BE2C (cell line): ENCODE results near the gene ARF6.
"Not testable (repeated sequence)": the region's sequence is repeated elsewhere in the genome, so short reads cannot be mapped to it uniquely, and the experiment has no call there.

Experiments used
- DNase-seq: peaks from one replicate; pipeline ENCODE4 v3.0.0-alpha.2; 2020
- H3K27me3 ChIP-seq: fragments of 250-450 bp; sonication (Bioruptor Pico); 2 replicates; pipeline ENCODE4 v1.5.1; 2020; ENCODE audit warnings: mild to moderate bottlenecking
- H3K36me3 ChIP-seq: fragments of 250-450 bp; sonication (Bioruptor Pico); 2 replicates; pipeline ENCODE4 v1.5.1; 2020; ENCODE audit warnings: mild to moderate bottlenecking
- H3K4me1 ChIP-seq: fragments of 250-450 bp; sonication (Bioruptor Pico); 2 replicates; pipeline ENCODE4 v1.5.1; 2020
- H3K4me3 ChIP-seq: 2 replicates; pipeline ENCODE4 v1.5.1; 2011; ENCODE audit warnings: low read depth, low read length
- H3K9me3 ChIP-seq: fragments of 250-450 bp; sonication (Bioruptor Pico); 2 replicates; pipeline ENCODE4 v1.5.1; 2020
- TF ChIP-seq, protein P1 (sequence below): IDR thresholded peaks from 2 replicates; pipeline ENCODE4 v1.5.1; 2012; ENCODE audit warnings: mild to moderate bottlenecking, low read depth, low read length

ARF6 gene

DNA sequence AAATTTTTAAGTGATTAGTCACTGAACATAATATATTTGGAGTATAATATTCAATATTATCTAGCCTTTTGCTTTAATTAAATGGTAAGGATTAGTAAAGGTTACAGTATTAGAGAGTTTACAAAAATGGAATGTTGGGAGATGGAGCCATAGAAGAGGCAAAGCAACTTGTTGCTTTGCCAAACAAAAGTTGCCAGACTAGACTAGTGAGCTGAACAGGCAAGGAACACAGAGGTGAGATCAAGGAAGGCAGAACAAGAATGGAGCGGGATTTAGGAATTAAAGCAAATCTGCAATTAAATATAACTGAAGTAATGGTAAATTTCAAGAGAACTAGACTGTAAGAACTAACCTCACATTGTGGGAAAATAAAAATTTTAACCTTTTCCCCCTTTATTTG lies 5.1 kb downstream of the ARF6 start:
- Histone ChIP-seq H3K4me3 (no peak overlapping the region), H3K27me3 (no peaks in the 10 kb centered on the region), H3K36me3 (peaks cover 13% of the 10 kb centered on the region), H3K9me3 (no peaks in the 10 kb centered on the region), H3K4me1 (no peaks in the 10 kb centered on the region)
- TF ChIP-seq, protein P1, sequence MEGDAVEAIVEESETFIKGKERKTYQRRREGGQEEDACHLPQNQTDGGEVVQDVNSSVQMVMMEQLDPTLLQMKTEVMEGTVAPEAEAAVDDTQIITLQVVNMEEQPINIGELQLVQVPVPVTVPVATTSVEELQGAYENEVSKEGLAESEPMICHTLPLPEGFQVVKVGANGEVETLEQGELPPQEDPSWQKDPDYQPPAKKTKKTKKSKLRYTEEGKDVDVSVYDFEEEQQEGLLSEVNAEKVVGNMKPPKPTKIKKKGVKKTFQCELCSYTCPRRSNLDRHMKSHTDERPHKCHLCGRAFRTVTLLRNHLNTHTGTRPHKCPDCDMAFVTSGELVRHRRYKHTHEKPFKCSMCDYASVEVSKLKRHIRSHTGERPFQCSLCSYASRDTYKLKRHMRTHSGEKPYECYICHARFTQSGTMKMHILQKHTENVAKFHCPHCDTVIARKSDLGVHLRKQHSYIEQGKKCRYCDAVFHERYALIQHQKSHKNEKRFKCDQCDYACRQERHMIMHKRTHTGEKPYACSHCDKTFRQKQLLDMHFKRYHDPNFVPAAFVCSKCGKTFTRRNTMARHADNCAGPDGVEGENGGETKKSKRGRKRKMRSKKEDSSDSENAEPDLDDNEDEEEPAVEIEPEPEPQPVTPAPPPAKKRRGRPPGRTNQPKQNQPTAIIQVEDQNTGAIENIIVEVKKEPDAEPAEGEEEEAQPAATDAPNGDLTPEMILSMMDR, result no peak
- DNase-seq, result no peak

- H3K36me3 ChIP-seq, result peaks cover 10% of the 10 kb centered on the region
- H3K4me3 ChIP-seq, result no peak overlapping the region
- TF ChIP-seq, protein P1, result no peak
Measured at GRCh38 chr14:49898485-49898884, 5.6 kb downstream of the ARF6 start.

DNA sequence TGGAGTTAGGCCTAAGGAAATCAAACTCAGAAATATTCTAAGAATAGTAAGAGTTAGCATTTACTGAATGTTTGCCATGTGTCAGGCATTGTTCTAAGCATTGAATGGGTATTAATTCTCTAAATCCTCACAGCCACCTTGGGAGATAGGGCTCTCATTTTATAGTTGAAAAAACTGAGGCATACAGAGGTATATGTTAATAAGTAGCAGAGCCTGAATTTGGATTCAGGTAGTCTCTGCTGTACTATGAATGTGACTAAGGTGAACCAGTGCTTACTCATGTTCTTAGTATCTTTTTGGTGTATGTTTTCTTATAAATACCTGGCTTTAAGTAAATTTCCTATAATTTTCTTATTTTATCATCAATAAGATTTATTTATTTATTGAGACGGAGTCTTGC lies 8.1 kb downstream of the ARF6 start:
- H3K4me1 ChIP-seq, result no peaks in the 10 kb centered on the region
- no peak for DNase-seq
- TF ChIP-seq, protein P1, result no peak

More at GRCh38 chr14:49898485-49898884, 5.6 kb downstream of the ARF6 start:
- DNase-seq, result no peak
- Histone ChIP-seq H3K4me1 (no peaks in the 10 kb centered on the region), H3K27me3 (no peaks in the 10 kb centered on the region), H3K9me3 (no peaks in the 10 kb centered on the region)

DNA sequence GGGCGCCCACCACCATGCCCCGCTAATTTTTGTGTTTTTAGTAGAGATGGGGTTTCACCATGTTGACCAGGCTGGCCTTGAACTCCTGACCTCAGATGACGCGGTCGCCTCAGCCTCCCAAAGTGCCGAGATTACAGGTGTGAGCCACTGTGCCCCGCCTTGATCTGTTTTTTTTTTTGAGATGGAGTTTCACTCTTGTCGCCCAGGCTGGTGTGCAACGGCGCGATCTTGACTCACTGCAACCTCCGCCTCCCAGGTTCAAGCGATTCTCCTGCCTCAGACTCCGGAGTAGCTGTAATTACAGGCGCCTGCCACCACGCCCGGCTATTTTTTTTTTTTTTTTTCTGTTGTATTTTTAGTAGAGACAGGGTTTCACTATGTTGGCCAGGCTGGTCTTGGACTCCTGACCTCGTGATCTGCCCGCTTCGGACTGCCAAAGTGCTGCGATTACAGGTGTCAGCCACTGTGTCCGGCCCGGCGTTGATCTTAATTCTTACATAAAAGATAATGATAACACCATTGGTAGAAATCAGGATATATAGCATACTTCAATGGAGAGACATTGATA lies 9.9 kb downstream of the ARF6 start:
- not testable (repeated sequence) for H3K9me3 ChIP-seq, DNase-seq, H3K4me3 ChIP-seq, H3K4me1 ChIP-seq, H3K27me3 ChIP-seq, H3K36me3 ChIP-seq

More for the DNA sequence above, 8.1 kb downstream of the ARF6 start:
- Histone ChIP-seq H3K36me3 (no peaks in the 10 kb centered on the region), H3K27me3 (no peaks in the 10 kb centered on the region), H3K9me3 (no peaks in the 10 kb centered on the region), H3K4me3 (no peak overlapping the region)

DNA sequence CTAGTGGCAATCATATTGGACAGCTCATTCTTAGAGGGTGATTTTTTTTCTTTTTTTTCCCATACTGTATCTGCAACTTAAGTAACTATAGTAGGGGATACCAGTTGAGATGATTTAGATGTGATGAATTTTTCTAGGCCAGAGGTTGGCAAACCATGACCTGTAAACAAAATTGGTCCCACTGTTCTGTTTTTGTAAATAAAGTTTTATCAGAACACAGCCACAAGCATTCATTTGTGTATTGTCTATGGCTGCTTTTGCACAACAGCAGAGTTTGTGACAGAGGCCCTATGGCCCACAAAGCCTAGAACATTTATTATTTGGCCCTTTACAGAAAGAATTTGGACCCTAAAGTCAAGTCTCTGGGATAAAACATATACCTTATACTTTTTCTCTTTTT lies 11.4 kb downstream of the ARF6 start:
- H3K27me3 ChIP-seq, result no peaks in the 10 kb centered on the region
- DNase-seq, result no peak
- no peaks in the 10 kb centered on the region for H3K9me3 ChIP-seq
- H3K36me3 ChIP-seq, result no peaks in the 10 kb centered on the region
- H3K4me3 ChIP-seq, result no peak overlapping the region
- TF ChIP-seq, protein P1, result no peak
- H3K4me1 ChIP-seq, result no peaks in the 10 kb centered on the region

DNA sequence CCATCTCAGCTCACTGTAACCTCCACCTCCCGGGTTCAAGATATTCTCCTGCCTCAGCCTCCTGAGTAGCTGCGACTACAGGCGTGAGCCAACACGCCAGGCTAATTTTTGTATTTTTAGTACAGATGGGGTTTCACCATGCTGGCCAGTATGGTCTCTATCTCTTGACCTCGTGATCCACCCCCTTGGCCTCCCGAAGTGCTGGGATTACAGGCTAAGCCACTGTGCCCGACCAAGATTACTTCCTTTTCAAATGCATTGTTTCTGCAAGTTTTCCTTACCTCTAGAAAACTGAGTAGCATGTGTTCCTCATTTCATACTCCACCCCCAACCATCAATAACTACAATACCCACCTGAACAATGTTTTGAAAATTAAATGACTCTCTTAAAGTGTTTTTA lies 13.1 kb downstream of the ARF6 start:
- Histone ChIP-seq H3K9me3 (no peaks in the 10 kb centered on the region), H3K27me3 (no peaks in the 10 kb centered on the region), H3K36me3 (no peaks in the 10 kb centered on the region), H3K4me3 (no peak overlapping the region), H3K4me1 (no peaks in the 10 kb centered on the region)
- TF ChIP-seq, protein P1, result no peak
- DNase-seq, result no peak

DNA sequence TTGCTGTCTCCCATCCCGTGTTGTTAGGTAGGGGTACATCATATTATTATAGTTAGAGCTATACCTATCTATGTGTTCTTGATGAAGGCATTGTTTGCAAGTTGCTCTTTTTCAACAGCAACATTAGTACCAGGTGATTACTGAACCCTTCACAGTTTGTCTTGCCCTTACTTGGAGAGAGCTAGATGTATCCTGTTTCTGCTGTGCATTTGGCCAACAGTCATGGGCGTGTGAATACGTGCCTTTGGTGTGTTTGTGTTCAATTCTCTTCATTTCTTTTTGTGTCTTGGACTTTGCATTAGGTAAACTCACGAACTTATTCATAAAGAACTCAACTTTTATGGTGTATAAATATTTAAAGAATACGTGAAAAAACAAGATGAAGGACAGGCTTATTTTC lies 14.3 kb downstream of the ARF6 start:
- Histone ChIP-seq H3K27me3 (no peaks in the 10 kb centered on the region), H3K4me1 (no peaks in the 10 kb centered on the region), H3K36me3 (no peaks in the 10 kb centered on the region), H3K4me3 (no peak overlapping the region), H3K9me3 (no peaks in the 10 kb centered on the region)
- TF ChIP-seq, protein P1, result no peak
- no peak for DNase-seq
